DND-41 (cell line): ENCODE data around the gene LRRC4B.

ENCODE experiments used
- ATAC-seq: fragments of 200-7000 bp; cut with Tn5 transposase; 3 replicates; pipeline ENCODE4 v1.9.1; 2021; ENCODE audit warnings: low read depth; ENCODE audit not compliant: insufficient read depth
- DNase-seq: peaks from one replicate; pipeline ENCODE4 v3.0.0-alpha.2; 2020
- H2AFZ ChIP-seq: 2 replicates; pipeline ENCODE4 v1.6.0; 2012; ENCODE audit warnings: low read depth, low read length
- H3K27ac ChIP-seq: 2 replicates; pipeline ENCODE4 v1.5.1; 2012; ENCODE audit warnings: low read length, inconsistent platforms
- H3K27me3 ChIP-seq: fragments of 200-600 bp; sonication (generic); 2 replicates; pipeline ENCODE4 v1.6.0; 2012; ENCODE audit warnings: low read length, mild to moderate bottlenecking, inconsistent platforms; ENCODE audit not compliant: insufficient read depth, poor library complexity
- H3K36me3 ChIP-seq: 2 replicates; pipeline ENCODE4 v1.5.1; 2012; ENCODE audit warnings: low read length, inconsistent platforms; ENCODE audit not compliant: insufficient read depth
- H3K4me1 ChIP-seq: 2 replicates; pipeline ENCODE4 v1.5.1; 2012; ENCODE audit warnings: mild to moderate bottlenecking, low read length; ENCODE audit not compliant: insufficient read depth
- H3K4me2 ChIP-seq: 2 replicates; pipeline ENCODE4 v1.6.0; 2012; ENCODE audit warnings: mild to moderate bottlenecking, moderate library complexity, low read length, inconsistent platforms; ENCODE audit not compliant: insufficient read depth
- H3K4me3 ChIP-seq, 2 experiments: fragments of 200-600 bp in 1 of 2; shearing (Covaris generic) in 1 of 2; 2 replicates each; pipeline ENCODE4 v1.5.1; 2012 to 2016; ENCODE audit warnings: inconsistent platforms in 2 of 2, low read length in 2 of 2, mild to moderate bottlenecking in 2 of 2, low read depth in 1 of 2, moderate library complexity in 1 of 2
- H3K79me2 ChIP-seq: 2 replicates; pipeline ENCODE4 v1.6.0; 2012; ENCODE audit warnings: low read length, inconsistent platforms; ENCODE audit not compliant: insufficient read depth
- H3K9ac ChIP-seq: 2 replicates; pipeline ENCODE4 v1.6.0; 2012; ENCODE audit warnings: low read depth, mild to moderate bottlenecking, inconsistent platforms, low read length, moderate library complexity
- H3K9me3 ChIP-seq: 2 replicates; pipeline ENCODE4 v1.5.1; 2012; ENCODE audit warnings: low read length, moderate library complexity, mild to moderate bottlenecking, inconsistent platforms; ENCODE audit not compliant: insufficient read depth, severe bottlenecking
- H4K20me1 ChIP-seq: 2 replicates; pipeline ENCODE4 v1.6.0; 2012; ENCODE audit warnings: low read length; ENCODE audit not compliant: insufficient read depth
- CTCF ChIP-seq: IDR thresholded peaks from 2 replicates; pipeline ENCODE4 v1.5.1; 2012; ENCODE audit warnings: borderline replicate concordance, low read length, moderate library complexity, mild to moderate bottlenecking; ENCODE audit not compliant: poor library complexity, severe bottlenecking; ENCODE audit errors: extremely low read depth
- EZH2 ChIP-seq: IDR thresholded peaks from 3 replicates; pipeline ENCODE4 v1.6.1; 2012; ENCODE audit warnings: borderline replicate concordance, low read depth, mild to moderate bottlenecking, moderate library complexity, low read length, inconsistent platforms; ENCODE audit not compliant: severe bottlenecking

The LRRC4B gene

GRCh38 chr19:50516456-50516855 lies 51.8 kb downstream of the LRRC4B start:
- H3K4me1 ChIP-seq: peaks cover 9% of the 10 kb centered on the region
- H3K9ac ChIP-seq: no peak overlapping the region
- no peak overlapping the region for H3K4me3 ChIP-seq
- no peak overlapping the region for H3K27ac ChIP-seq
- H3K27me3 ChIP-seq: no peaks in the 10 kb centered on the region
- H2AFZ ChIP-seq: no peak overlapping the region
- TF ChIP-seq CTCF: no peak
- no peak for TF ChIP-seq EZH2
- no peaks in the 10 kb centered on the region for H3K36me3 ChIP-seq
- no peak for ATAC-seq
- no peak overlapping the region for H3K4me2 ChIP-seq
- no peaks in the 10 kb centered on the region for H3K9me3 ChIP-seq
- no peaks in the 10 kb centered on the region for H3K79me2 ChIP-seq
- H4K20me1 ChIP-seq: no peaks in the 10 kb centered on the region
- no peak for DNase-seq

- no peak overlapping the region for H3K27ac ChIP-seq
- no peaks in the 10 kb centered on the region for H3K36me3 ChIP-seq
- DNase-seq: no peak
- H3K4me2 ChIP-seq: no peak overlapping the region
- H3K79me2 ChIP-seq: peaks cover 6% of the 10 kb centered on the region; the same call in 1 of the 2 replicates
- no peak for ATAC-seq
- H2AFZ ChIP-seq: no peak overlapping the region
- H3K4me3 ChIP-seq: no peak overlapping the region
- H3K27me3 ChIP-seq: no peaks in the 10 kb centered on the region
- TF ChIP-seq CTCF (no peak), EZH2 (no peak)
- no peak overlapping the region for H3K9ac ChIP-seq
- no peaks in the 10 kb centered on the region for H3K9me3 ChIP-seq
- H4K20me1 ChIP-seq: no peaks in the 10 kb centered on the region
- H3K4me1 ChIP-seq: peaks cover 18% of the 10 kb centered on the region
Measured at GRCh38 chr19:50515168-50515561, 53.1 kb downstream of the LRRC4B start.

GRCh38 chr19:50514346-50515167 lies 53.7 kb downstream of the LRRC4B start:
- Histone ChIP-seq H3K27me3 (no peaks in the 10 kb centered on the region), H3K9me3 (no peaks in the 10 kb centered on the region), H3K79me2 (peaks cover 6% of the 10 kb centered on the region; the same call in 1 of the 2 replicates), H2AFZ (no peak overlapping the region), H3K27ac (no peak overlapping the region), H3K9ac (no peak overlapping the region), H3K36me3 (no peaks in the 10 kb centered on the region), H3K4me1 (peaks cover 21% of the 10 kb centered on the region), H3K4me3 (no peak overlapping the region), H4K20me1 (no peaks in the 10 kb centered on the region), H3K4me2 (no peak overlapping the region)
- DNase-seq: peak; percentile 22
- TF ChIP-seq CTCF (no peak), EZH2 (no peak)
- ATAC-seq: no peak
